Brain microvascular endothelial cell (primary cell): ENCODE data around the gene TCF19.

Experiments used
- DNase-seq: peaks from one replicate; pipeline ENCODE4 v3.0.0-alpha.2; 2020
- H3K27ac ChIP-seq: fragments of 250-450 bp; sonication (Bioruptor Pico); 2 replicates; pipeline ENCODE4 v1.5.1; 2020; ENCODE audit warnings: mild to moderate bottlenecking, moderate library complexity
- H3K27me3 ChIP-seq: fragments of 250-450 bp; sonication (Bioruptor Pico); replicated peaks from 2 replicates; pipeline ENCODE4 v1.5.1; 2020; ENCODE audit warnings: mild to moderate bottlenecking
- H3K36me3 ChIP-seq: fragments of 250-450 bp; sonication (Bioruptor Pico); replicated peaks from 2 replicates; pipeline ENCODE4 v1.5.1; 2020; ENCODE audit warnings: mild to moderate bottlenecking
- H3K4me3 ChIP-seq: 2 replicates; pipeline ENCODE4 v1.5.1; 2011; ENCODE audit warnings: low read depth, mild to moderate bottlenecking, control low read depth, low read length, moderate library complexity
- CTCF ChIP-seq: IDR thresholded peaks from 2 replicates; pipeline ENCODE4 v1.5.1; 2011; ENCODE audit warnings: low read depth, mild to moderate bottlenecking, moderate library complexity, low read length, control low read depth, inconsistent platforms; ENCODE audit errors: missing control alignments
- in situ Hi-C: cut with HindIII; loops from 2 replicates; pipeline ENCODE4 v1.10.0; 2017; ENCODE audit warnings: low sequenced_read_pairs, low pct_ligation_motif_present

TCF19 gene

GRCh38 chr6:31132806-31133205 lies 25.6 kb upstream of the TCF19 start:
- no peak for TF ChIP-seq CTCF
- Histone ChIP-seq H3K36me3 (no peaks in the 10 kb centered on the region), H3K27ac (no peak overlapping the region), H3K27me3 (peaks cover 4% of the 10 kb centered on the region), H3K4me3 (no peak overlapping the region)
- DNase-seq, result no peak
- in situ Hi-C loops, result no loop called here

DNA sequence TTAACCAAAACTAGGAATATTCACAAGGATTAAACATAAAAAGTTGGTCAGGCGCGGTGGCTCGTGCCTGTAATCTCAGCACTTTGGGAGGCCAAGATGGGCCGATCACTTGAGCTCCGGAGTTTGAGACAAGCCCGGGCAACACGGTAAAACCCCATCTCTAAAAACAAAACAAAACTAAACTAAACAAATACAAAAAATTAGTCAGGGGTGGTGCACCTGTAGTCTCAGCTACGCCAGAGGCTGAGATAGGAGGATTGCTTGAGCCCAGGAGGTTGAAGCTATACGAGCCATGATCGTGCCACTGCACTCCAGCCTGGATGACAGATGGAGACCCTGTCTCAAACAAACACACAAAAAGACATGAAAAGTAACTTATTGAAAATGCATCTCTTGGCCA lies 22.7 kb upstream of the TCF19 start:
- DNase-seq, result no peak
- TF ChIP-seq CTCF, result no peak
- Histone ChIP-seq H3K4me3 (no peak overlapping the region), H3K27me3 (no peaks in the 10 kb centered on the region), H3K36me3 (no peaks in the 10 kb centered on the region), H3K27ac (no peak overlapping the region)
- in situ Hi-C loops, result no loop called here

GRCh38 chr6:31138982-31139381 lies 19.4 kb upstream of the TCF19 start, which contains the start of gene PSORS1C2:
PSORS1C2 (minus strand) TSS chr6:31139066; CDS start chr6:31139026, 40 bp downstream.
- DNase-seq, result no peak
- Histone ChIP-seq H3K36me3 (no peaks in the 10 kb centered on the region), H3K27me3 (no peaks in the 10 kb centered on the region), H3K27ac (no peak within 1 kb of the TSS), H3K4me3 (no peak within 1 kb of the TSS)
- in situ Hi-C loops, result no loop called here
- TF ChIP-seq CTCF, result no peak

- in situ Hi-C loops, result no loop called here
- no peak for TF ChIP-seq CTCF
Measured at GRCh38 chr6:31139599-31139998, 18.8 kb upstream of the TCF19 start.

GRCh38 chr6:31140643-31141042 lies 17.7 kb upstream of the TCF19 start:
- Histone ChIP-seq H3K36me3 (no peaks in the 10 kb centered on the region), H3K27me3 (no peaks in the 10 kb centered on the region), H3K27ac (no peak overlapping the region), H3K4me3 (no peak overlapping the region)
- in situ Hi-C loops, result no loop called here
- no peak for DNase-seq
- no peak for TF ChIP-seq CTCF

More at GRCh38 chr6:31139599-31139998, 18.8 kb upstream of the TCF19 start:
- Histone ChIP-seq H3K27me3 (no peaks in the 10 kb centered on the region), H3K27ac (no peak overlapping the region), H3K36me3 (no peaks in the 10 kb centered on the region), H3K4me3 (no peak overlapping the region)
- no peak for DNase-seq

- no peaks in the 10 kb centered on the region for H3K36me3 ChIP-seq
- DNase-seq, result no peak
- H3K27me3 ChIP-seq, result no peaks in the 10 kb centered on the region
- in situ Hi-C loops, result no loop called here
- no peak overlapping the region for H3K4me3 ChIP-seq
- no peak overlapping the region for H3K27ac ChIP-seq
- no peak for TF ChIP-seq CTCF
Measured at GRCh38 chr6:31142361-31142761, 16.0 kb upstream of the TCF19 start.
